Measurements from ENCODE around the gene ACSF3.

The ACSF3 gene

GRCh38 chr16:89149386-89149785 lies 55.7 kb downstream of the ACSF3 start:
- H3K4me1 ChIP-seq (ENCODE audit: control insufficient read depth, insufficient read depth, low read length), result peaks cover under 1% of the 10 kb centered on the region
- H3K9me3 ChIP-seq (ENCODE audit: control insufficient read depth in 2 of 2, low read length in 2 of 2), result no peaks in the 10 kb centered on the region
- H3K27me3 ChIP-seq (ENCODE audit: control insufficient read depth in 1 of 2, insufficient read depth in 2 of 2, low read length in 2 of 2), result no peaks in the 10 kb centered on the region
- no peak overlapping the region for H3K9ac ChIP-seq (ENCODE audit: low read length in 2 of 2)
- H3K36me3 ChIP-seq (ENCODE audit: control insufficient read depth in 2 of 2, insufficient read depth in 2 of 2, low read length in 2 of 2), result peaks cover 9 to 19% of the 10 kb centered on the region in 2 donors
- H3K4me3 ChIP-seq (ENCODE audit: low read length in 2 of 2), result no peak overlapping the region
- H3K27ac ChIP-seq (ENCODE audit: low read length), result no peak overlapping the region

GRCh38 chr16:89150090-89150835 lies 56.6 kb downstream of the ACSF3 start:
- Histone ChIP-seq H3K4me3 (ENCODE audit: low read length in 2 of 2) (no peak overlapping the region), H3K9me3 (ENCODE audit: control insufficient read depth in 2 of 2, low read length in 2 of 2) (no peaks in the 10 kb centered on the region), H3K9ac (ENCODE audit: low read length in 2 of 2) (no peak overlapping the region), H3K27me3 (ENCODE audit: control insufficient read depth in 1 of 2, insufficient read depth in 2 of 2, low read length in 2 of 2) (no peaks in the 10 kb centered on the region), H3K36me3 (ENCODE audit: control insufficient read depth in 2 of 2, insufficient read depth in 2 of 2, low read length in 2 of 2) (peaks cover 9 to 19% of the 10 kb centered on the region in 2 donors), H3K27ac (ENCODE audit: low read length) (no peak overlapping the region), H3K4me1 (ENCODE audit: control insufficient read depth, insufficient read depth, low read length) (peaks cover 9% of the 10 kb centered on the region)

- no peaks in the 10 kb centered on the region for H3K27me3 ChIP-seq (ENCODE audit: control insufficient read depth in 1 of 2, insufficient read depth in 2 of 2, low read length in 2 of 2)
- no peak overlapping the region for H3K4me3 ChIP-seq (ENCODE audit: low read length in 2 of 2)
- no peak overlapping the region for H3K27ac ChIP-seq (ENCODE audit: low read length)
- peaks cover 14% of the 10 kb centered on the region for H3K4me1 ChIP-seq (ENCODE audit: control insufficient read depth, insufficient read depth, low read length)
- H3K9ac ChIP-seq (ENCODE audit: low read length in 2 of 2), result no peak overlapping the region
- no peaks in the 10 kb centered on the region for H3K9me3 ChIP-seq (ENCODE audit: control insufficient read depth in 2 of 2, low read length in 2 of 2)
- peaks cover 5 to 16% of the 10 kb centered on the region in 2 donors for H3K36me3 ChIP-seq (ENCODE audit: control insufficient read depth in 2 of 2, insufficient read depth in 2 of 2, low read length in 2 of 2)
Measured at GRCh38 chr16:89150981-89151380, 57.3 kb downstream of the ACSF3 start.

- Histone ChIP-seq H3K9me3 (ENCODE audit: control insufficient read depth in 2 of 2, low read length in 2 of 2) (no peaks in the 10 kb centered on the region), H3K27ac (ENCODE audit: low read length) (no peak overlapping the region), H3K9ac (ENCODE audit: low read length in 2 of 2) (no peak overlapping the region), H3K36me3 (ENCODE audit: control insufficient read depth in 2 of 2, insufficient read depth in 2 of 2, low read length in 2 of 2) (peaks cover 0 to 16% of the 10 kb centered on the region in 2 donors), H3K4me3 (ENCODE audit: low read length in 2 of 2) (no peak overlapping the region), H3K4me1 (ENCODE audit: control insufficient read depth, insufficient read depth, low read length) (peaks cover 20% of the 10 kb centered on the region), H3K27me3 (ENCODE audit: control insufficient read depth in 1 of 2, insufficient read depth in 2 of 2, low read length in 2 of 2) (no peaks in the 10 kb centered on the region)
Measured at GRCh38 chr16:89152831-89153700, 59.4 kb downstream of the ACSF3 start.

- Histone ChIP-seq H3K4me3 (ENCODE audit: low read length in 2 of 2) (no peak overlapping the region), H3K4me1 (ENCODE audit: control insufficient read depth, insufficient read depth, low read length) (peaks cover 20% of the 10 kb centered on the region), H3K9me3 (ENCODE audit: control insufficient read depth in 2 of 2, low read length in 2 of 2) (no peaks in the 10 kb centered on the region), H3K36me3 (ENCODE audit: control insufficient read depth in 2 of 2, insufficient read depth in 2 of 2, low read length in 2 of 2) (peaks cover 0 to 9% of the 10 kb centered on the region in 2 donors), H3K27ac (ENCODE audit: low read length) (no peak overlapping the region), H3K27me3 (ENCODE audit: control insufficient read depth in 1 of 2, insufficient read depth in 2 of 2, low read length in 2 of 2) (no peaks in the 10 kb centered on the region), H3K9ac (ENCODE audit: low read length in 2 of 2) (no peak overlapping the region)
Measured at GRCh38 chr16:89153848-89154271, 60.2 kb downstream of the ACSF3 start.

GRCh38 chr16:89154390-89155183 lies 60.9 kb downstream of the ACSF3 start:
- H3K4me1 ChIP-seq (ENCODE audit: control insufficient read depth, insufficient read depth, low read length), result peaks cover 20% of the 10 kb centered on the region
- no peak overlapping the region for H3K4me3 ChIP-seq (ENCODE audit: low read length in 2 of 2)
- H3K36me3 ChIP-seq (ENCODE audit: control insufficient read depth in 2 of 2, insufficient read depth in 2 of 2, low read length in 2 of 2), result peaks cover 0 to 6% of the 10 kb centered on the region in 2 donors
- no peak overlapping the region for H3K9ac ChIP-seq (ENCODE audit: low read length in 2 of 2)
- H3K9me3 ChIP-seq (ENCODE audit: control insufficient read depth in 2 of 2, low read length in 2 of 2), result no peaks in the 10 kb centered on the region
- no peak overlapping the region for H3K27ac ChIP-seq (ENCODE audit: low read length)
- H3K27me3 ChIP-seq (ENCODE audit: control insufficient read depth in 1 of 2, insufficient read depth in 2 of 2, low read length in 2 of 2), result no peaks in the 10 kb centered on the region

GRCh38 chr16:89155184-89155679 lies 61.6 kb downstream of the ACSF3 start:
- Histone ChIP-seq H3K36me3 (ENCODE audit: control insufficient read depth in 2 of 2, insufficient read depth in 2 of 2, low read length in 2 of 2) (peaks cover 0 to 2% of the 10 kb centered on the region in 2 donors), H3K27ac (ENCODE audit: low read length) (no peak overlapping the region)

GRCh38 chr16:89155851-89156739 lies 62.4 kb downstream of the ACSF3 start:
- H3K36me3 ChIP-seq (ENCODE audit: control insufficient read depth in 2 of 2, insufficient read depth in 2 of 2, low read length in 2 of 2), result no peaks in the 10 kb centered on the region
- H3K4me1 ChIP-seq (ENCODE audit: control insufficient read depth, insufficient read depth, low read length), result peaks cover 20% of the 10 kb centered on the region
- H3K27ac ChIP-seq (ENCODE audit: low read length), result no peak overlapping the region
- no peak overlapping the region for H3K9ac ChIP-seq (ENCODE audit: low read length in 2 of 2)
- no peaks in the 10 kb centered on the region for H3K9me3 ChIP-seq (ENCODE audit: control insufficient read depth in 2 of 2, low read length in 2 of 2)
- H3K27me3 ChIP-seq (ENCODE audit: control insufficient read depth in 1 of 2, insufficient read depth in 2 of 2, low read length in 2 of 2), result peaks cover 0 to 2% of the 10 kb centered on the region in 2 donors
- H3K4me3 ChIP-seq (ENCODE audit: low read length in 2 of 2), result no peak overlapping the region

More at GRCh38 chr16:89155184-89155679, 61.6 kb downstream of the ACSF3 start:
- Histone ChIP-seq H3K9me3 (ENCODE audit: control insufficient read depth in 2 of 2, low read length in 2 of 2) (no peaks in the 10 kb centered on the region), H3K4me3 (ENCODE audit: low read length in 2 of 2) (no peak overlapping the region), H3K9ac (ENCODE audit: low read length in 2 of 2) (no peak overlapping the region), H3K27me3 (ENCODE audit: control insufficient read depth in 1 of 2, insufficient read depth in 2 of 2, low read length in 2 of 2) (no peaks in the 10 kb centered on the region), H3K4me1 (ENCODE audit: control insufficient read depth, insufficient read depth, low read length) (peaks cover 20% of the 10 kb centered on the region)

GRCh38 chr16:89156740-89157645 lies 63.3 kb downstream of the ACSF3 start:
- no peak overlapping the region for H3K4me3 ChIP-seq (ENCODE audit: low read length in 2 of 2)
- no peak overlapping the region for H3K27ac ChIP-seq (ENCODE audit: low read length)
- H3K4me1 ChIP-seq (ENCODE audit: control insufficient read depth, insufficient read depth, low read length), result peaks cover 20% of the 10 kb centered on the region
- peaks cover 3 to 4% of the 10 kb centered on the region in 2 donors for H3K27me3 ChIP-seq (ENCODE audit: control insufficient read depth in 1 of 2, insufficient read depth in 2 of 2, low read length in 2 of 2)
- H3K9ac ChIP-seq (ENCODE audit: low read length in 2 of 2), result no peak overlapping the region
- no peaks in the 10 kb centered on the region for H3K36me3 ChIP-seq (ENCODE audit: control insufficient read depth in 2 of 2, insufficient read depth in 2 of 2, low read length in 2 of 2)
- no peaks in the 10 kb centered on the region for H3K9me3 ChIP-seq (ENCODE audit: control insufficient read depth in 2 of 2, low read length in 2 of 2)

Data from stomach smooth muscle (tissue), 2 donors.